Psoas muscle (tissue), 8 donors: Measurements from ENCODE around the gene PBX1. TPM values are rescaled to one million over a fixed set of nuclear protein-coding genes. Genes with fewer than 3 reads are reported as not detected.
A peak's percentile ranks its signal among the peaks of the same experiment; 100 is the strongest.

ENCODE experiments used
- ATAC-seq, 4 donors: fragments of 200-7000 bp; cut with Tn5 transposase; one replicate each; pipeline ENCODE4 v1.9.1; 2020; ENCODE audit warnings: moderate library complexity in 3 of 4, mild to moderate bottlenecking in 2 of 4
- DNase-seq, 2 donors: peaks; one replicate each; pipeline ENCODE4 v3.0.0-alpha.2; 2020
- H3K27ac ChIP-seq: fragments of 200-600 bp; one replicate; pipeline ENCODE4 v1.8.0; 2022
- H3K27me3 ChIP-seq, 3 donors: fragments of 200-600 bp in 1 of 3; one replicate each; pipeline versions ENCODE4 v1.6.1 to v1.8.0; 2013 to 2022; ENCODE audit warnings: low read length in 2 of 3, mild to moderate bottlenecking in 2 of 3, moderate library complexity in 1 of 3; ENCODE audit not compliant: insufficient read depth in 3 of 3
- H3K36me3 ChIP-seq, 2 donors: fragments of 200-600 bp in 1 of 2; one replicate each; pipeline versions ENCODE4 v1.6.1 to v1.8.0; 2013 to 2022; ENCODE audit warnings: low read depth in 1 of 2, mild to moderate bottlenecking in 1 of 2, moderate library complexity in 1 of 2; ENCODE audit not compliant: insufficient read depth in 1 of 2
- H3K4me1 ChIP-seq: fragments of 200-600 bp; one replicate; pipeline ENCODE4 v1.8.0; 2022
- H3K4me3 ChIP-seq: fragments of 200-600 bp; one replicate; pipeline ENCODE4 v1.8.0; 2022; ENCODE audit warnings: mild to moderate bottlenecking
- H3K9me3 ChIP-seq: fragments of 200-600 bp; one replicate; pipeline ENCODE4 v1.8.0; 2022
- CTCF ChIP-seq: fragments of 200-600 bp; IDR thresholded peaks from one replicate; pipeline ENCODE4 v1.8.0; 2022; ENCODE audit warnings: antibody characterized with exemption
- WGBS, 3 donors: extraction: QIAGEN DNeasy Blood & Tissue Kit; methylation state at CpG; one replicate each; pipeline versions ENCODE4 v1.1.6 to v1.1.7; 2013; 5-methylcytosine and 5-hydroxymethylcytosine counted together
- intact Hi-C, 2 donors: fragments of 100-400 bp; cut with DNase I; formaldehyde crosslinking; loops; one replicate each; pipeline versions ENCODE4 v1.11.0 to v1.14.2; 2022
- polyA plus RNA-seq, 3 donors: library from polyadenylated mRNA; stranded (reverse); fragments of 200-250 nt; gene quantifications; one replicate each; pipeline ENCODE4 v1.2.3, GENCODE V29; 2013
- total RNA-seq, 4 donors: library from RNA; stranded (reverse); fragmentation: NEBNext Ultra II Directional in 2 of 4; extraction: Animal tissue kit (Norgen Biotek cat#: 25700) in 2 of 4; gene quantifications; one replicate each; pipeline versions ENCODE4 v1.2.1 to v1.2.4, GENCODE V29; 2021 to 2023
- donor health status: healthy with polysubstance abuse.
- donor health status: DM: no; HTN: no; CAD: no; lungs with moderate emphysema.
- donor health status: Bipolar disorder and iron deficiency.
- donor health status: healthy.
- donor health status: DM: yes; HTN: yes; CAD: no.
- donor health status: DM: no; HTN: no; CAD: no.
- donor health status: DM: no; HTN: no; CAD: no.
- donor health status: DM: yes; HTN: yes; CAD: no.

The PBX1 gene
- total and polyA plus RNA-seq, 7 donors = 10.6 to 69.9 (median 59.3) TPM

GRCh38 chr1:164774413-164774812, 215.4 kb downstream of the PBX1 start:
- Histone ChIP-seq H3K9me3 (no peaks in the 10 kb centered on the region), H3K4me3 (peak overlapping the region; percentile 12), H3K27me3 (no peaks in the 10 kb centered on the region), H3K36me3 (no peaks in the 10 kb centered on the region), H3K27ac (peak overlapping the region; percentile 89), H3K4me1 (peaks cover 54% of the 10 kb centered on the region)
- no peak for ATAC-seq
- intact Hi-C loops = loop anchor here in 1 of 2 donors (5.0 kb wide), 1 partner anchor 67 kb away; no protein-coding TSS in a partner anchor
- TF ChIP-seq CTCF = peak; percentile 8
- no peak for DNase-seq
- WGBS, 3 donors = 37 to 69% (median 41%) methylated on average over 4 of the region's 4 CpGs

GRCh38 chr1:164774819-164775654, 216.1 kb downstream of the PBX1 start:
- no peaks in the 10 kb centered on the region for H3K36me3 ChIP-seq
- peak overlapping the region; percentile 12 for H3K4me3 ChIP-seq
- H3K27me3 ChIP-seq = no peaks in the 10 kb centered on the region
- peaks cover 56% of the 10 kb centered on the region for H3K4me1 ChIP-seq
- peak overlapping the region; percentile 89 for H3K27ac ChIP-seq
- peak in 3 of 4 donors; percentile 6 to 27 (median 11) for ATAC-seq
- DNase-seq = no peak
- no peaks in the 10 kb centered on the region for H3K9me3 ChIP-seq
- 55 to 64% (median 59%) methylated on average over 16 of the region's 16 CpGs for WGBS, 3 donors
- intact Hi-C loops = loop anchor here in 1 of 2 donors (5.0 kb wide), 1 partner anchor 68 kb away; no protein-coding TSS in a partner anchor
- TF ChIP-seq CTCF = no peak

GRCh38 chr1:164777518-164777917, 218.5 kb downstream of the PBX1 start:
- ATAC-seq (no peak), DNase-seq (no peak)
- intact Hi-C loops = no loop called here
- peaks cover 60% of the 10 kb centered on the region for H3K4me1 ChIP-seq
- no peak for TF ChIP-seq CTCF
- no peak overlapping the region for H3K4me3 ChIP-seq
- WGBS, 3 donors = 83 to 92% (median 87%) methylated on average over 2 of the region's 2 CpGs
- H3K9me3 ChIP-seq = no peaks in the 10 kb centered on the region
- H3K36me3 ChIP-seq = no peaks in the 10 kb centered on the region
- H3K27me3 ChIP-seq = no peaks in the 10 kb centered on the region
- no peak overlapping the region for H3K27ac ChIP-seq

GRCh38 chr1:164779376-164779775, 220.4 kb downstream of the PBX1 start:
- Histone ChIP-seq H3K27me3 (no peaks in the 10 kb centered on the region), H3K27ac (peak overlapping the region; percentile 84), H3K36me3 (no peaks in the 10 kb centered on the region), H3K9me3 (no peaks in the 10 kb centered on the region), H3K4me3 (no peak overlapping the region), H3K4me1 (peaks cover 49% of the 10 kb centered on the region)
- DNase-seq (no peak), ATAC-seq (no peak)
- intact Hi-C loops = no loop called here
- no peak for TF ChIP-seq CTCF
- WGBS, 3 donors = 70 to 87% (median 78%) methylated on average over 3 of the region's 3 CpGs
